GM21423 (cell line): ENCODE measurements around the gene DNAJB14.
"Not testable (repeated sequence)": the region's sequence is repeated elsewhere in the genome, so short reads cannot be mapped to it uniquely, and the experiment has no call there.

ENCODE experiments used
- ATAC-seq: cut with Tn5 transposase; IDR thresholded peaks from one replicate; pipeline ENCODE4 v1.9.1; 2021; ENCODE audit warnings: mild to moderate bottlenecking, moderate library complexity; ENCODE audit not compliant: unreplicated experiment

The DNAJB14 gene

GRCh38 chr4:99946356-99947189 is at the start of gene DNAJB14:
DNAJB14 (minus strand) TSS chr4:99946618; CDS start chr4:99946571, 47 bp downstream.
- ATAC-seq = peak; percentile 40

- ATAC-seq = no peak
Measured at GRCh38 chr4:99991741-99992140, 45.3 kb upstream of the DNAJB14 start.

DNA sequence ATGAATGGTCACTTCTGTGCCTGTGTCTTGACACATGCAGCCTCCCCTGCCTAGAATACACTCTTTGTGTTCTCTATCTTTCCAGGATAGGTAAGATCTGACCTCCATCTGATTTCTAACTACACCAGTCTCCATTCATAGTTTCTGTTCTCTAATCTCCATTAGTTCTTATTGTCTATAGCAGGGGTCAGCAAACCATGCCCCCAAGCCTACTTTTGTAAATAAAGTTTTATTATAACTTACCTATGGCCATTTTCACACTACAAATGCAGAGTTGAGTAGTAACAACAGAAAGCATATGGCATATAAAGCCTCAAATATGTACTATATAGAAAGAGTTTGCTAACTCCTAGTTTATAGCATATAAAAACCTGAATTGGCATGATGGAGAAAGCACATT is 41.3 kb upstream of the DNAJB14 start:
- ATAC-seq = no peak

GRCh38 chr4:99986792-99987191 is 40.4 kb upstream of the DNAJB14 start:
- ATAC-seq = no peak

DNA sequence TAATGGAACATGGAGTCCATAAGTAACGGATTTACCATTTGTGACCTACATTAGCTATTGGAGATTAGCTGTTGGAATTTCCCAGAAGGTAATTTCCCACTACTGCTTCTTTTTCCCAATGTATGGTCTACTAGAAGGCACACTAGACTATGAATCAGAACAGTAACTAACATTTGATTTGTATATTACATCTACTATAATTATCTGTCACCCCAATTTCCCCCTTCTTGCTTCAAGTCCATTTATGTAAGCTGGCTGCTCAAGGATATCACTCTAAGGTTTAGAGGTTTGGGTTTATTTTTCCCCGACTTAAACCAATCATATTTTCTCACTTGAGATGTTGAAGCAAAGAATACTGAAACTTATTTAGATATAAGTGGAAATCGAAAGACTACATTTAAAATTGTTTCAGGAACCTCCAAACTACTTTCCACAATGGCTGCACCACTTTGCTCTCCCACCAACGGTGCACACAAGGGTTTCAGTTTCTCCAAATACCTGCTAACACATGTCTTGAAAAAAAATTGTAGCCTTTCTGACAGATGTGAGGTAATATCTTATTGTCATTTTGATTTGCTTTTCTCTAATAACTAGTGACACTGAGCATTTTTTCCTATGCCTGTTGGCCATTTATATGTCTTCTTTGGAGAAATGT is 37.0 kb upstream of the DNAJB14 start:
- ATAC-seq = no peak

DNA sequence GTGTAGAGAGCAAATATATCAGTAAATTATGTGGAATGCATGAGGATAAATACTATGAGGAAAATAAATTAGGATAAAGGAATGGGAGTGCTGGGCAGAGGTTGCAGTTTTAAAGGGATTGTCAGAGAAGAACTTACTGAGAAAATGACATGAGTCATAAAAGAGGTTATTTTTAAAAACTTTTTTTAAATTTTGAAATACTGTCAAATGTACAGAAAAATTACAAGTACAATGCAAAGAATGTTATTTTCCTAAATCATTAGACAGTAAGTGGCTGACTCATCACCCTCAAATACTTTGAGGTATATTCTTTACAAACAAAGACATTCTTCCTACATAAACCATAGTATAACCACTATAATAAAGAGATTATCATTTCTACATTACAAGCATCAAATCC is 33.5 kb upstream of the DNAJB14 start:
- no peak for ATAC-seq

DNA sequence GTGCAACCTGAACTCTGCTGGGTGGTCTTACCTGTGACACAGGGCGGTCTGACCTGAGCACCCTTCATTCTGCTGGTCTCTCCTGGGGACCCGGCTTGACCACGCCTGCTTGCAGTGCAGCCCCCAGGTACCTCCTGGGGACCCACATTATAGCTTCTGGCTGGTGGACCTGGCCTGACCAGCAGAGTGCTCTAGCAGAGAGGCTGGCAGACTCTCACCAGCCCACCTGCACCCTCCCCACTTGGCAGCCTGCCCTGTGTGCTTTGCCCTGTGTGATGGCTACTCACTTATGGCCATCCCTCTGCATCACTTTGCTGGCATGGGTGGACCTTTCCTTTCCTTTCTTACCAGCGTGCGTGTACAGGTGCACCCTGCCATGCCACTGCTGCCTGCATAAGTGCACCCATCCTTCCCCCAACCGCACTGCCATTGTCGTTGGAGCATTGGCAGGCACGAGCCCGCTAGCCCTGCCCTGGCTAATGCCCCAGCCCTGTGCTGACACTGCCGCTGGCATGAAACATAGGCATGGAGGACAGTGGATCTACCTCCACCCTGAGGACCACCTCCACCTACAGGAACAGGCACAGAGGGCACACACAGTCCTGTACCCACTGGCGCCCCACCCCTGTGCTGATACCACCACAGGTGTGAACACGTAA is 25.2 kb upstream of the DNAJB14 start:
- ATAC-seq = no peak

GRCh38 chr4:99968330-99968729 is 21.9 kb upstream of the DNAJB14 start:
- no peak for ATAC-seq

GRCh38 chr4:99966692-99967091 is 20.3 kb upstream of the DNAJB14 start:
- ATAC-seq = no peak

DNA sequence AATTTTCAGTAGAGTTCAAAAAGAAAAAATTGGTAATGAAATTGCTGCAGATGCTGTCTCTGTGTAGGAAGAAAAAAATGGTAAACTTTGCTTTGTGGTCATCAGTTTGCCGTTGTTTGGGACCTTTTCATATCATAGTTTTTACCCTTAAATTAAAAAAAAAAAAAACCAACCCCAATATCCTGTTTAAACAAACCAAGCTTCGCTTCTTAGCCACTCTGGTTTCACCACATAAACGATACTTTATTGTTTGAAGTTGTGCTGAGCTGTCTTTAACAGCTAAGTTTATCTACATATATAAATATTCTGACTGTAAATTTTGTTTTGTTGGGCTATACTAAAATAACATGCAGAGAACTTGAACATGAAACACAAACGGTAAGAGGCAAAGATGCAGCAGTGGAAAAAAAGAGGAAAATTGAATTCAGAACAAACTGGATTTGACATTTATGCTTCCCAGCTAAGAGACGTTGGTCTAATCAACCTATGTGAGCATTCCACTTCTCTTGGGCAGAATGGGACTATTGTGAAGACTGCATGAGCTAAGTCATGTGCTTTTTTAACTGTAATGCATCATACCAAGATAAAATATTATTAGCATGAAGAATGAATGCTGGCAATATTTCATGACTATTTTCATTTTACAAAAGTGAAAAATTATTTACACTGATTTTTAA is 19.4 kb upstream of the DNAJB14 start:
- no peak for ATAC-seq

DNA sequence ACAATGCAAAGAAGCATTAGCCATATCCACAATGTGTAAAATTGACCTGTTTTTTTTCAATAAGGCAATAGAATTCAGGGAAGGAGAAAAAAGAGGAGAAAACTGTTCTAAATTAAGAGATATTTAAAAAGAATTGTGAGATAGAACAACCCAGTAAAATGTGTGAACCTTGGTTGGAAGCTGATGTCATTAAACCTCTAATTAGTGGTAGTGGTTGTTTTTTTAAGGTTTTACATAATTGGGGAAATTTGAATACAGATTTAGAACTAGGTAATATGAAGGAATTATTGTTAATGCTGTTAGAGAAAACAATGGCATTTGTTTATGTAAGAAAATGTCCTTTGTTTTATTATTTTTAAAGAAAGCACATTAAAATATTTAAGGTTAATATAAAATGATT is 18.8 kb upstream of the DNAJB14 start:
- ATAC-seq = no peak

- ATAC-seq = no peak
Measured at GRCh38 chr4:99961711-99962110, 15.3 kb upstream of the DNAJB14 start.

DNA sequence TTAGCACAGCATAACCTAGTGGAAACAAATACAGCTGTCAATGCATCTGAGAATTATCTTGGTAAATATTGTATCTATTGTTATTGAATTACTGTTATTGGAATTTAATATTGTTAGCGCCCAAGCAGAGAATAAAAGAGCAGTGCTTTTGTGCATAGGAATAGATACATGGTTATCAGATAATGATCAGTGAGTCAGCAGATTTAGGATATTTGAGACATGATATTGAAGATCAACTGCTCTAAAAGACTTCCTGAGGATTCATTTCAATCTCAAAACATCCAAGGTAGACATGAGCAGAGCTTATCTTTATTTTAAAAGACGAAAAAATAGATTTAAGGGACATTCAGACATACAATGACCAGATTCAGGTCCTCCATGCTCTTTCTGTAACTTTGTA is 14.2 kb upstream of the DNAJB14 start:
- no peak for ATAC-seq

DNA sequence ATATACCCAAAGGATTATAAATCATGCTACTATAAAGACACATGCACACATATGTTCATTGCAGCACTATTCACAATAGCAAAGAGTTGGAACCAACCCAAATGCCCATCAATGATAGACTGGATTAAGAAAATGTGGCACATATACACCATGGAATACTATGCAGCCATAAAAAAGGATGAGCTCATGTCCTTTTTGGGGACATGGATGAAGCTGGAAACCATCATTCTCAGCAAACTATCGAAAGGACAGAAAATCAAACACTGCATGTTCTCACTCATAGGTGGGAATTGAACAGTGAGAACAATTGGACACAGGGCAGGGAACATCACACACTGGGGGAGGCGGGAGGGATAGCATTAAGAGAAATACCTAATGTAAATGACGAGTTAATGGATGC is 11.8 kb upstream of the DNAJB14 start:
- ATAC-seq = not testable (repeated sequence)

DNA sequence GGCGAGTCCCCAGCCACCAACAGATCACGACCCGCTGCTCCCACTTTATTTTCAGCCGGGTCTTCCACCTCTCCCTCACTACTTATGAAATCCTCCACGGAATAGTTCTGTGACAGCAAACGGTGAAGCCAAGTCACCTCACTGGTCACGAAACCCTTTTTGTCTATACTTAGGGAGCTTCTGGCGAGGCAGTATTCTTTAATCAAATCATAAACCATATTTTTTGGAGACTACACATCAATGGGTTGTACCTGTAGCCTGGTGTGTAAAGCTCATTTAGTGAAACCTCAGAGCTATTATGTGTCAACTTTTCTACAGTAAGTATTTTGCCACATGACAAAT is 4.5 kb upstream of the DNAJB14 start:
- ATAC-seq = no peak

GRCh38 chr4:99949999-99950912 is 3.8 kb upstream of the DNAJB14 start, which contains the start of gene H2AZ1:
H2AZ1 (minus strand) TSS chr4:99950275; CDS start chr4:99950170, 105 bp downstream.
- peak; percentile 57 for ATAC-seq

- ATAC-seq = peak; percentile 24
Measured at GRCh38 chr4:99949034-99949998, 2.9 kb upstream of the DNAJB14 start.

DNA sequence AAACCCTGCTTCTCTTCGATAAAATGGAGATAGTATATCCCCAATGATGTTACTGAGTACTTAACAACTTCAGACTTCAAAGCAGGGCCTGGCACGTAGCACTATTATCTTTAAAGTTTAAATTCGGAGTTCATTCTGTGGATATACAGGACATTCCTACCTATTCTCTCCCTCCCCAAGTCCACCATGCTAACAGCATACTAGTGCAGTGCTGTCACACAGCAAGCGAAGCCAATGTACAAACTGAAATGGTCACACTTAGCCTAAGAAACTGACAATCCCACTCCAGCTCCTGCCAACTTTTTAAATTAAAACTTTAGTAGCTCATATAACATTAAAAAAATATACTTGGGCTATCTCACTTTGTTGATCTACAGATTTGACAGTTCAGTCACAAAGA is 1.2 kb upstream of the DNAJB14 start:
- no peak for ATAC-seq

DNA sequence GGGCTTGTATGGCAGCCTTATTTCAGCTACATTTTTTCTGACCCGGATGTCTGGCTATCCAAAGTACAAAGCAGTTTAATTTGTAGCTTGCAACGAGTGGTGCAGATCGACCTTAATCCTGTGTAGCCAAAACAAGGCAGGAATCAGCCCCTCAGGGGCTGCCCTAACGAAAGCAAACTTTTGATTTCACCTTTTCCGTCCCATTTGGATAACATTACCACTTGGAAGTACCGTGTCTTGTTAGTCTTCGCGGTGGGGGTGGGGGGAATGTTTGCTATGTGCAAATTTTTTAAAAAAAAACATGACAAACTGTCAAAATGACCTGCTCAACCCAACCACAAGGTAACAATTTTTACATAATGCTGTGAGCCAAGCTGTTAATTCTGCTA is 766 bp upstream of the DNAJB14 start:
- no peak for ATAC-seq
